Ishikawa (cell line): ENCODE data around the gene LINGO4.

ENCODE experiments used
- CEBPB ChIP-seq: IDR thresholded peaks from 2 replicates; pipeline ENCODE4 v1.6.1; 2012
- CREB1 ChIP-seq: IDR thresholded peaks from 2 replicates; pipeline ENCODE4 v1.6.1; 2012; ENCODE audit warnings: low read depth
- EGR1 ChIP-seq: IDR thresholded peaks from 2 replicates; pipeline ENCODE4 v1.6.1; 2012
- FOXM1 ChIP-seq: IDR thresholded peaks from 2 replicates; pipeline ENCODE4 v1.6.1; 2012; ENCODE audit warnings: low read depth, borderline replicate concordance
- MAX ChIP-seq: IDR thresholded peaks from 2 replicates; pipeline ENCODE4 v1.6.1; 2012
- TAF1 ChIP-seq: IDR thresholded peaks from 2 replicates; pipeline ENCODE4 v1.6.1; 2012; ENCODE audit warnings: low read depth, mild to moderate bottlenecking
- TCF12 ChIP-seq: IDR thresholded peaks from 2 replicates; pipeline ENCODE4 v1.6.1; 2012; ENCODE audit warnings: low read depth
- TEAD4 ChIP-seq: IDR thresholded peaks from 2 replicates; pipeline ENCODE4 v1.6.1; 2012
- YY1 ChIP-seq: IDR thresholded peaks from 2 replicates; pipeline ENCODE4 v1.6.1; 2012; ENCODE audit warnings: low read depth
- TF ChIP-seq, protein P1 (sequence below): IDR thresholded peaks from 2 replicates; pipeline ENCODE4 v1.6.1; 2012; ENCODE audit warnings: low read depth, mild to moderate bottlenecking
- TF ChIP-seq, protein P2 (sequence below): IDR thresholded peaks from 2 replicates; pipeline ENCODE4 v1.6.1; 2012

- TF ChIP-seq MAX (no peak), EGR1 (no peak), TEAD4 (no peak), TCF12 (no peak), YY1 (no peak), TAF1 (no peak), CEBPB (no peak), CREB1 (no peak), FOXM1 (no peak)
- TF ChIP-seq, protein P1, sequence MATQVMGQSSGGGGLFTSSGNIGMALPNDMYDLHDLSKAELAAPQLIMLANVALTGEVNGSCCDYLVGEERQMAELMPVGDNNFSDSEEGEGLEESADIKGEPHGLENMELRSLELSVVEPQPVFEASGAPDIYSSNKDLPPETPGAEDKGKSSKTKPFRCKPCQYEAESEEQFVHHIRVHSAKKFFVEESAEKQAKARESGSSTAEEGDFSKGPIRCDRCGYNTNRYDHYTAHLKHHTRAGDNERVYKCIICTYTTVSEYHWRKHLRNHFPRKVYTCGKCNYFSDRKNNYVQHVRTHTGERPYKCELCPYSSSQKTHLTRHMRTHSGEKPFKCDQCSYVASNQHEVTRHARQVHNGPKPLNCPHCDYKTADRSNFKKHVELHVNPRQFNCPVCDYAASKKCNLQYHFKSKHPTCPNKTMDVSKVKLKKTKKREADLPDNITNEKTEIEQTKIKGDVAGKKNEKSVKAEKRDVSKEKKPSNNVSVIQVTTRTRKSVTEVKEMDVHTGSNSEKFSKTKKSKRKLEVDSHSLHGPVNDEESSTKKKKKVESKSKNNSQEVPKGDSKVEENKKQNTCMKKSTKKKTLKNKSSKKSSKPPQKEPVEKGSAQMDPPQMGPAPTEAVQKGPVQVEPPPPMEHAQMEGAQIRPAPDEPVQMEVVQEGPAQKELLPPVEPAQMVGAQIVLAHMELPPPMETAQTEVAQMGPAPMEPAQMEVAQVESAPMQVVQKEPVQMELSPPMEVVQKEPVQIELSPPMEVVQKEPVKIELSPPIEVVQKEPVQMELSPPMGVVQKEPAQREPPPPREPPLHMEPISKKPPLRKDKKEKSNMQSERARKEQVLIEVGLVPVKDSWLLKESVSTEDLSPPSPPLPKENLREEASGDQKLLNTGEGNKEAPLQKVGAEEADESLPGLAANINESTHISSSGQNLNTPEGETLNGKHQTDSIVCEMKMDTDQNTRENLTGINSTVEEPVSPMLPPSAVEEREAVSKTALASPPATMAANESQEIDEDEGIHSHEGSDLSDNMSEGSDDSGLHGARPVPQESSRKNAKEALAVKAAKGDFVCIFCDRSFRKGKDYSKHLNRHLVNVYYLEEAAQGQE: no peak
- TF ChIP-seq, protein P2, sequence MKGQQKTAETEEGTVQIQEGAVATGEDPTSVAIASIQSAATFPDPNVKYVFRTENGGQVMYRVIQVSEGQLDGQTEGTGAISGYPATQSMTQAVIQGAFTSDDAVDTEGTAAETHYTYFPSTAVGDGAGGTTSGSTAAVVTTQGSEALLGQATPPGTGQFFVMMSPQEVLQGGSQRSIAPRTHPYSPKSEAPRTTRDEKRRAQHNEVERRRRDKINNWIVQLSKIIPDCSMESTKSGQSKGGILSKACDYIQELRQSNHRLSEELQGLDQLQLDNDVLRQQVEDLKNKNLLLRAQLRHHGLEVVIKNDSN: no peak
Measured at GRCh38 chr1:151776665-151777062, 28.6 kb downstream of the LINGO4 start.
